T-cell (primary cell): ENCODE data around the gene UNC13D. TPM values are rescaled to one million over a fixed set of nuclear protein-coding genes. Genes with fewer than 3 reads are reported as not detected.
A peak's percentile ranks its signal among the peaks of the same experiment; 100 is the strongest.

Experiments used
- ATAC-seq, 4 experiments: fragments of 200-7000 bp in 3 of 4; fragments of 150-1000 bp in 1 of 4; cut with Tn5 transposase; replicated peaks in 1 of 4; 1 replicate in 3 of 4; 2 replicates in 1 of 4; pipeline ENCODE4 v1.10.0; 2021; ENCODE audit warnings: moderate library complexity in 3 of 4, mild to moderate bottlenecking in 2 of 4, moderate number of reproducible peaks in 1 of 4
- CTCF ChIA-PET, 2 donors: fragments of 300-600 bp; sonication (Branson Sonifier 250); formaldehyde crosslinking; loops; one replicate each; lab custom pipeline; 2022; ENCODE audit warnings: antibody characterized with exemption in 2 of 2; lab: Charles Lee
- POLR2A ChIA-PET, 2 donors: fragments of 300-600 bp; sonication (Branson Sonifier 250); formaldehyde crosslinking; loops; one replicate each; lab custom pipeline; 2022; ENCODE audit warnings: antibody characterized with exemption in 2 of 2; lab: Charles Lee
- DNase-seq, 35 experiments: peaks; one replicate each; pipeline versions ENCODE4 v3.0.0 to v3.0.0-alpha.2; 2013 to 2023
- H3K27ac ChIP-seq: one replicate; pipeline ENCODE4 v1.5.1; 2013; ENCODE audit warnings: low read length
- H3K27me3 ChIP-seq, 2 experiments: replicated peaks in 1 of 2; 1 replicate in 1 of 2; 2 replicates in 1 of 2; pipeline versions ENCODE4 v1.6.1 to v1.7.0; 2013; ENCODE audit warnings: low read length in 1 of 2, mixed read lengths in 1 of 2; ENCODE audit not compliant: control insufficient read depth in 2 of 2, insufficient read depth in 2 of 2; ENCODE audit errors: extremely low read depth in 1 of 2
- H3K36me3 ChIP-seq, 2 donors: 1 replicate in 1 of 2; 2 replicates in 1 of 2; pipeline versions ENCODE4 v1.6.1 to v1.7.0; 2013; ENCODE audit warnings: low read length in 1 of 2; ENCODE audit not compliant: control insufficient read depth in 2 of 2, insufficient read depth in 1 of 2; ENCODE audit errors: extremely low read depth in 1 of 2
- H3K4me1 ChIP-seq, 2 experiments: 1 replicate in 1 of 2; 2 replicates in 1 of 2; pipeline versions ENCODE4 v1.6.1 to v1.7.0; 2013; ENCODE audit warnings: low read length in 2 of 2, mixed read lengths in 1 of 2; ENCODE audit not compliant: insufficient read depth in 2 of 2, control insufficient read depth in 1 of 2; ENCODE audit errors: extremely low read depth in 1 of 2
- H3K4me3 ChIP-seq, 2 donors: 1 replicate in 1 of 2; 2 replicates in 1 of 2; pipeline versions ENCODE4 v1.5.1 to v1.7.0; 2013; ENCODE audit warnings: mild to moderate bottlenecking in 2 of 2, low read length in 1 of 2, moderate library complexity in 1 of 2; ENCODE audit not compliant: control insufficient read depth in 1 of 2; ENCODE audit errors: extremely low read depth in 1 of 2
- H3K9me3 ChIP-seq: 2 replicates; pipeline ENCODE4 v1.7.0; 2013
- H3K27ac Mint-ChIP-seq, 2 donors: one replicate each; pipeline ENCODE4 v1.8.0; 2020 to 2021; ENCODE audit warnings: mild to moderate bottlenecking in 2 of 2, mixed read lengths in 2 of 2
- H3K27me3 Mint-ChIP-seq, 2 donors: one replicate each; pipeline ENCODE4 v1.8.0; 2021 to 2022; ENCODE audit warnings: mixed read lengths in 2 of 2
- H3K36me3 Mint-ChIP-seq: one replicate; pipeline ENCODE4 v1.8.0; 2021; ENCODE audit warnings: mixed read lengths
- H3K4me1 Mint-ChIP-seq, 3 donors: one replicate each; pipeline ENCODE4 v1.8.0; 2020 to 2022; ENCODE audit warnings: mixed read lengths in 3 of 3, mild to moderate bottlenecking in 1 of 3
- H3K4me3 Mint-ChIP-seq, 3 donors: one replicate each; pipeline ENCODE4 v1.8.0; 2020 to 2022; ENCODE audit warnings: mild to moderate bottlenecking in 3 of 3, mixed read lengths in 3 of 3, moderate library complexity in 3 of 3
- H3K9me3 Mint-ChIP-seq, 3 donors: one replicate each; pipeline ENCODE4 v1.8.0; 2020 to 2022; ENCODE audit warnings: mixed read lengths in 3 of 3
- WGBS: methylation state at CpG from one replicate; pipeline ENCODE4 v1.1.5; 2013; ENCODE audit warnings: missing lambda C conversion rate; ENCODE audit not compliant: insufficient coverage; 5-methylcytosine and 5-hydroxymethylcytosine counted together
- total RNA-seq, 35 experiments: library from RNA in 6 of 35; stranded (reverse) in 6 of 35; fragments of 120-200 nt in 1 of 35; gene quantifications; one replicate each; pipeline versions ENCODE4 v1.2.1 to v1.2.4 and lab custom pipeline; 2013 to 2026

The UNC13D gene
- total RNA-seq, 5 donors from 2014 or later (not counting 1 experiment from before 2014, with no cell fraction given), result 148 to 191 (median 180) TPM

DNA sequence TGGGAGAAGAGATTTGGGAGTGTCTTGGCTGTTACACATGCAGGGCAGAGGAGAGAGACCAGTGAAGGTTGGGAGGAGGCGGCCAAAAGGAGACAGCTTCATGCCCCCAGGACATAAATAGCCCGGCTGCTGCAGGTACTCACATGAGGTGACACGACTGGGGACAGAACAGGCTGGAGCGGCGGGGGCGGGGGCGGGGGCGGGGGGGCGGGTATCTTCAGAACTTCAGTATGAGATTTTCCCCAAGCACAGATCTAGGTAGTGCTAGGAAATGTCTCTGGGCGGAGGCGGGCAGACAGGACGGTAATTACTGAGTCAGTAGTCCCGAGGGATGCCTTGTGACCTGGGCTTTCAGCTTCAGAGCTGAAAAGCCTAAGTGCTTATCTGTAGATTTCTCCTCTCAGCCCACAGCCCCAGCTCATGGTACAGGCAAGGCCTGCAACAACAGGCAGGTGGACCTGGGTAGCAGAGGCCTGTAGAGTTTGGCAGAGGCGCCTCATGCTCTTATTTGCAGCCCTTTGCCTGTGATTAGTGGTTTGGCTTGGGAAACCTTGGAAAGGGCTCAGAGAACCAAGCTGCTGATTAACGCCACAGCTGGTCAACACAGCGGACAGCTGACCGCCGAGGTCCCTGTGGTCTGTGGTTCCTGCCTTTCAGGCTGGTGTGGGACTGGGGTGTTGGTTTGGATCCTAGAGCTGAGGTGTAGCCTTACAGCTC lies 35.1 kb downstream of the UNC13D start:
- Mint-ChIP-seq H3K4me3 (no peak overlapping the region), H3K4me1 (peaks cover 0 to 4% (median 2%) of the 10 kb centered on the region in 3 donors), H3K27ac (peak overlapping the region in 1 of 2 donors; percentile 34), H3K27me3 (no peaks in the 10 kb centered on the region), H3K9me3 (no peaks in the 10 kb centered on the region), H3K36me3 (peaks cover 5% of the 10 kb centered on the region)
- no peak for ATAC-seq
- DNase-seq, result no peak
- no peaks in the 10 kb centered on the region for H3K27me3 ChIP-seq
- WGBS, result 98% methylated on average over 5 of the region's 18 CpGs
- ChIA-PET CTCF (interaction anchor here in 1 of 2 donors (0.6 kb wide), 1 partner anchor 605 kb away, joined by 3 read pairs; no protein-coding TSS in a partner anchor), POLR2A (no interaction called here)
- no peak overlapping the region for H3K4me3 ChIP-seq
- peaks cover 26 to 48% of the 10 kb centered on the region in 2 donors for H3K36me3 ChIP-seq
- H3K9me3 ChIP-seq, result no peaks in the 10 kb centered on the region
- no peak overlapping the region for H3K27ac ChIP-seq
- H3K4me1 ChIP-seq, result peaks cover 0 to 4% of the 10 kb centered on the region in 2 experiments

DNA sequence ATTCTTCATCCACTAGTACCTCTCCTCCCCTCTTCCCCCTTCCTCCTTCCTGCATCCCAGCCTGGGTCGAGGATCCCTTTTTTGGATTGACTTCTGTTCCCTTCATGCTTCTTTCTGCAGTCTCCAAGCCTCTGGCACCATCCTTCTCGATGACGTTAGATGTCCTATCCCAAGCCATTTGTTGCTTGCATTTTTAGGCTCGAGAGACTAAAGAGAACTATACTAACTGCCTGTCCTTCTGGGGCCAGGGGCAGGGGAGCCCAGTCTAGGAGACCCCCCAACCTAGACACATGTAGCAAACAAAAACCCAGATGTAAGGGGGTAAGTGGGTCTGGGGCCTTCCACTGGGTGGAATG lies 35.7 kb downstream of the UNC13D start:
- Histone ChIP-seq H3K4me3 (no peak overlapping the region), H3K9me3 (no peaks in the 10 kb centered on the region), H3K27me3 (no peaks in the 10 kb centered on the region), H3K27ac (no peak overlapping the region), H3K36me3 (peaks cover 26 to 42% of the 10 kb centered on the region in 2 donors), H3K4me1 (peaks cover 0 to 4% of the 10 kb centered on the region in 2 experiments)
- ATAC-seq, result no peak
- no peak for DNase-seq
- peaks cover 7% of the 10 kb centered on the region for H3K36me3 Mint-ChIP-seq
- ChIA-PET POLR2A (no interaction called here), CTCF (interaction anchor here in 1 of 2 donors (0.6 kb wide), 1 partner anchor 8 kb away, joined by 3 read pairs; no protein-coding TSS in a partner anchor)
- H3K4me1 Mint-ChIP-seq, result peaks cover 0 to 9% (median 2%) of the 10 kb centered on the region in 3 donors
- no peaks in the 10 kb centered on the region for H3K27me3 Mint-ChIP-seq
- no peaks in the 10 kb centered on the region for H3K9me3 Mint-ChIP-seq
- peak overlapping the region; percentile 15 to 34 for H3K27ac Mint-ChIP-seq
- 92% methylated on average over 3 of the region's 4 CpGs for WGBS
- H3K4me3 Mint-ChIP-seq, result no peak overlapping the region

DNA sequence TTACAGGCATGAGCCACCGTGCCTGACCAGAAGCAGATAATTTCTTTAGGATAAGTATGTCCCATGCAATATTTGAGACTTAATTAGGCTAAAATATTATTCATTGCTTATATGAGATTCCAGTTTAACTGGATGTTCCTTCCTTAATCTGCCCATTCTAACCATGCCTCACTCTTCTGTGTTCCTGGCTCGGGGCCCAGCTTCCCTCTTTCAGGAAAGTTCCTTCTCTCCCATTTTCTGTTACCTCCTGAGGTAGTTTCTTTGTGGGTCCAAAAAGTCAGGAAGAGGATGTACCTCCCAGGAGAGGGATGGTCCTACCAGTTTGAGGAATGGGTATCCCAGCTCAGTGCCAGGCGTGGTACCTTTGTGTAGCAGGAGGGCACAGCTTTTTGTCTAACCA lies 36.3 kb downstream of the UNC13D start:
- no peak for DNase-seq
- ATAC-seq, result no peak
- ChIA-PET CTCF (interaction anchor here (0.6 to 1.2 kb wide), 2 partner anchors 8 to 46 kb away, joined by 3 to 4 read pairs; no protein-coding TSS in a partner anchor), POLR2A (no interaction called here)
- H3K9me3 Mint-ChIP-seq, result no peaks in the 10 kb centered on the region
- Histone ChIP-seq H3K27ac (no peak overlapping the region), H3K4me1 (peaks cover 2 to 4% of the 10 kb centered on the region in 2 experiments), H3K27me3 (no peaks in the 10 kb centered on the region), H3K9me3 (no peaks in the 10 kb centered on the region), H3K4me3 (no peak overlapping the region), H3K36me3 (peaks cover 24 to 36% of the 10 kb centered on the region in 2 donors)
- peaks cover 11% of the 10 kb centered on the region for H3K36me3 Mint-ChIP-seq
- H3K4me3 Mint-ChIP-seq, result no peak overlapping the region
- H3K27me3 Mint-ChIP-seq, result no peaks in the 10 kb centered on the region
- H3K27ac Mint-ChIP-seq, result no peak overlapping the region
- WGBS, result 100% methylated on average over 1 of the region's 3 CpGs
- peaks cover 0 to 13% (median 6%) of the 10 kb centered on the region in 3 donors for H3K4me1 Mint-ChIP-seq

DNA sequence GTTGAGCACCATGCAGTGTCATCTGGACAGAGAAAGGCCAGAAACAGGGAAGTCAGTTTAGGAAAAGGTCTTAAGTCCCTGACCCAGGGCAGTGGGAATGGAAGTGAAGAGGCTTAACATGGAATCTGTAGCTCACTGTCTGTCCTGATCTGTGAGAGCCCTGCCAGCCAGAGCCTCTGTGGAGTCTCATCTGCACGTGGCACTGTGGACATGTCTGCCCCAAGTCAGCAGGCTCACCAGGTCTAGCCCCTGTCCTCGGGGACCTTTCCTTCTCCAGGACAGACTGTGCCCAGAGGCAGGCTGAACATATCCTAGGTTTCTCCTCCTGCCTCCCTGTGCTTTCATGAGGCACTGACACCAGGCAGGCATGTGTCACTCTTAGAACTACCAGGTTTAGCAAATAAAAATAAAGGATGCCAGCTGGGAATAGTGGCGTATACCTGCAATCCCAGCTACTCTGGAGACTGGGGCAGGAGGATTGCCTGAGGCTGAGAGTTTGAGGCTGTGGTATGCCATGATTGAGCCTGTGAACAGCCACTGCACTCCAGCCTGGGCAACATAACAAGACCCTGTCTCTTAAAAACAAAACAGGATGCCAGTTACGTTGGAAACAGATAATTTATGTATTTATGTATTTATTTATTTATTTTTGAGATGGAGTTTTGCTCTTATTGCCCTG lies 37.2 kb downstream of the UNC13D start:
- Mint-ChIP-seq H3K27me3 (no peaks in the 10 kb centered on the region), H3K4me3 (no peak overlapping the region), H3K4me1 (peaks cover 0 to 13% (median 6%) of the 10 kb centered on the region in 3 donors), H3K36me3 (peaks cover 5% of the 10 kb centered on the region), H3K27ac (no peak overlapping the region), H3K9me3 (no peaks in the 10 kb centered on the region)
- CTCF ChIA-PET, result interaction anchor here in 1 of 2 donors (1.2 kb wide), 1 partner anchor 47 kb away, joined by 4 read pairs; no protein-coding TSS in a partner anchor
- DNase-seq, result peak in 1 of 35 experiments; percentile 7
- Histone ChIP-seq H3K4me1 (peaks cover 2 to 4% of the 10 kb centered on the region in 2 experiments), H3K4me3 (no peak overlapping the region), H3K27me3 (no peaks in the 10 kb centered on the region), H3K36me3 (peaks cover 17 to 27% of the 10 kb centered on the region in 2 donors), H3K27ac (no peak overlapping the region), H3K9me3 (no peaks in the 10 kb centered on the region)
- 96% methylated on average over 2 of the region's 4 CpGs for WGBS
- no peak for ATAC-seq
- POLR2A ChIA-PET, result no interaction called here

DNA sequence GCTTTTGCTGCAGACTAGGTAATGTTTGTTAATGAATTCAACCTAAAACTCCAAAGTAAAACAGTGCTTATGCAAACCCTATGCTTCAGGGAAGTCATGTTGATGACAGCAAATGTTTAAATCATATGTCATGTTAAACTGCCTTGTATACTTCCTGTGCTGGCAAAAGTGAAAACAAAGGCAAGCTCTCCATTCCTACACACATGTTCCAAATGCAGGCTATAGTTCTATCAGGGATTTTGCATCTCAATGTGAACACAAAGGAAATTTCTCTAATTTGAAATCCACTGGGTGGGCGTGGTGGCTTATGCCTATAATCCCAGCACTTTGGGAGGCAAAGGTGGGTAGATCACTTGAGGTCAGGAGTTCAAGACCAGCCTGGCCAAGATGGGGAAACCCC lies 40.3 kb downstream of the UNC13D start:
- Histone ChIP-seq H3K9me3 (no peaks in the 10 kb centered on the region), H3K27me3 (no peaks in the 10 kb centered on the region), H3K4me1 (peaks cover 2 to 4% of the 10 kb centered on the region in 2 experiments), H3K4me3 (no peak overlapping the region), H3K36me3 (peaks cover 0 to 13% of the 10 kb centered on the region in 2 donors), H3K27ac (no peak overlapping the region)
- ATAC-seq (no peak), DNase-seq (no peak)
- Mint-ChIP-seq H3K9me3 (no peaks in the 10 kb centered on the region), H3K27ac (peak overlapping the region in 1 of 2 donors; percentile 39), H3K4me1 (peaks cover 5 to 18% (median 6%) of the 10 kb centered on the region in 3 donors), H3K27me3 (no peaks in the 10 kb centered on the region), H3K36me3 (peaks cover 12% of the 10 kb centered on the region), H3K4me3 (no peak overlapping the region)
- WGBS, result no CpG with 5 or more reads among the region's 1 CpG
- CTCF ChIA-PET, result interaction anchor here in 1 of 2 donors (0.5 to 0.8 kb wide), 3 partner anchors 50 to 517 kb away, joined by 3 to 5 read pairs (median 3); no protein-coding TSS in a partner anchor
- POLR2A ChIA-PET, result interaction anchor here (0.6 to 1.0 kb wide), 4 partner anchors 8 to 162 kb away, joined by 3 to 4 read pairs (median 3); no protein-coding TSS in a partner anchor

DNA sequence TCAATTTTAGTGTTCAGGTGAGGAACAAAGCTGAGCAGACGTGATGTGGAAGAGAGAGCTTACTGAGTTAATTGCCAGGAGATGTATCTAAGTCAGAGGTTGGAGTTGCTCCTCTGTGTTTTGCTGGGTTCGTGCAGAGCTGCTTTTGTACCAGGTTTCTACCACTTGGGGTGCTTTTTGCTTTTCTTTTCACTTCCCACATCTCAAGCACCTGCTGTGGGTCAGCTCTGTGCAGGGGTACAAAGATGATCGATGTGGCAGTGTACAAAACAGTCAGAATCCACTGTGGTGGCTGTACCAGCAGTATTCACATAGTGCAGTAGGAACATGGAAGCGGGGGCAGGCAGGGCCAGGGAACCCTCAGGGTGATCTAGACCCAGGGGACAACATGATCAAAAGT lies 44.8 kb downstream of the UNC13D start:
- WGBS, result 100% methylated on average over 3 of the region's 4 CpGs
- no peaks in the 10 kb centered on the region for H3K9me3 Mint-ChIP-seq
- H3K4me1 ChIP-seq, result peaks cover 0 to 2% of the 10 kb centered on the region in 2 experiments
- H3K36me3 Mint-ChIP-seq, result peaks cover 16% of the 10 kb centered on the region
- no peak for DNase-seq
- CTCF ChIA-PET, result interaction anchor here in 1 of 2 donors (0.6 to 0.9 kb wide), 2 partner anchors 16 to 216 kb away, joined by 4 read pairs; no protein-coding TSS in a partner anchor
- no peaks in the 10 kb centered on the region for H3K27me3 ChIP-seq
- no peaks in the 10 kb centered on the region for H3K9me3 ChIP-seq
- H3K27me3 Mint-ChIP-seq, result no peaks in the 10 kb centered on the region
- H3K36me3 ChIP-seq, result peaks cover 0 to 28% of the 10 kb centered on the region in 2 donors
- H3K27ac Mint-ChIP-seq, result no peak overlapping the region
- H3K27ac ChIP-seq, result no peak overlapping the region
- peaks cover 5 to 21% (median 9%) of the 10 kb centered on the region in 3 donors for H3K4me1 Mint-ChIP-seq
- no peak for ATAC-seq
- no peak overlapping the region for H3K4me3 Mint-ChIP-seq
- no peak overlapping the region for H3K4me3 ChIP-seq
- POLR2A ChIA-PET, result interaction anchor here in 1 of 2 donors (0.9 kb wide), 1 partner anchor 13 kb away, joined by 3 read pairs; no protein-coding TSS in a partner anchor
